NCI-H146 treated with DMSO at 0.1 percent for 48 hours (cell line): Measurements from ENCODE around the gene TMEM271.

ENCODE experiments used
- DNase-seq: peaks from one replicate; lab custom pipeline; 2025; ENCODE audit not compliant: unreplicated experiment; lab: John Stamatoyannopoulos, UW

The TMEM271 gene

DNA sequence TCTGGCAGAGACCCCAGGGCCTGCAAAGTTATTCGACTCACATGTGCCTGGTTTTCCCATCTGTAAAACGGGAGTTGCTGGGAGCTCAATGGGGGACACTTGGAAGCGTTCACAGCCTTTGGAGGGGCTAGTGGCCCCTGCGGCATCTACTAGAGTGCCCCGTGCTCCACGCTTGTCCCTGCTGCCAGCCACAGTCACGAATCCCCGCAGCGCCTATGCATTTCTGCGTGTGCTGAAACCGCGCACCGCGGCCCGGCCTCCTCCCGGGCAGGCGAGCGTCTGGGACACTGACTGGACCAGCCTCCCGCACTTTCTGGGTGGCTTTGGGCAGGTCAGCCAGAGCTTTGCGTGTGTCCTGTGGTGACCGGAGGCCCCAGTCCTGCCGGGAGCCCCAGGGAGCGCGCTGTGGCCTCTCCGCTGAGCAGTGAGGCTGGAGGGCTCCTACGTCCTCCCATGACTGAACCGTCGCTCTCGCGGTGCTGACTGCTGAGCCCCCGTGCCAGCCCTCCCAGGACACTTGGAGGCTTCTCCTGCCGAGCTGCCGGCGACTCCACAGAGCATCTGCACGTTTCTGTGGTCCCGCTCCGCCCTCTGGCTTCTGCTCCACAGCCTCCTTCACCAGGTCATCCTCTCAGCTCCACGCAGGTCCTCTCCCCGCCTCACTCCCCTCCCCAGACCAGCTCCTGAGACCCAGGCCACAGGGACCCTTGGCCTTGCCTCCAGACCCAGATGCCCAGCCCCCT lies 40.7 kb downstream of the TMEM271 start:
- no peak for DNase-seq

- no peak for DNase-seq
Measured at GRCh38 chr4:534576-535151, 41.4 kb downstream of the TMEM271 start.

- DNase-seq: no peak
Measured at GRCh38 chr4:534101-534575, 42.0 kb downstream of the TMEM271 start.

DNA sequence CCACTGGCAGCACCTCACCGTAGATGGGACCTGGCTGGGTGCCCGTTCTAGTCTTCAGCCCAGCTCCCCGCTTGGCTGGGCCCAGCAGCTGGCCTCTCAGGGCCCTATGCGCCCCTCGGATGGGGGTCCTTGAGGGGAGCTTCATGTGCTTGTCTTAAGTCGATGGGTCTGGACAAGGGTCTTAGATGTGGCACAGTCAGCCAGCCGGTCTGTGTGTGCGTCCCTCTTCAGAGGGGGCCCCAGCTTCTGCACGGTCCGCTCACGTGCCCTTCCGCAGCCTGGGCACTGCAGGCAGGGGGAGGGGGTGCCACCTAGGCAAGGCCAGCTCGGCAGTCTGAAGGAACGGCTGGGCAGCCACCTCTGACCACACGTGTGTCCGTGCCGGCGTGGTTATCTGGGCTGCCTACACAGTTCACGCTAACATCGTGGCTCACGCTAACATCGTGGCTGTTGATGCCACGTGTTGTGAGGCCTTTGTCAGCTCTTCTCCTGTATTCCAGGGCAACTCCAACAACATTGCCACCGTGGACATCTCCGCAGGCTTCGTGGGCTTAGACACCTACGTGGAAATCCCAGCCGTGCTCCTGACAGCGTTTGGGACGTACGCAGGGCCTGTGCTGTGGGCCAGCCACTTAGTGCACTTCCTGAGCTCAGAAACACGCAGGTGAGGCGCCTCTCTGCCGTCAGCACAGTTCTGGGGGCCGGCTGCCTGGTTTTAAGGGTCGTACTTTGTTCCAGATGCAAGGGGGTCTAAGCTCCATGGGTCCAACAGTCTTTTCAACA lies 42.6 kb downstream of the TMEM271 start:
- DNase-seq: no peak

DNA sequence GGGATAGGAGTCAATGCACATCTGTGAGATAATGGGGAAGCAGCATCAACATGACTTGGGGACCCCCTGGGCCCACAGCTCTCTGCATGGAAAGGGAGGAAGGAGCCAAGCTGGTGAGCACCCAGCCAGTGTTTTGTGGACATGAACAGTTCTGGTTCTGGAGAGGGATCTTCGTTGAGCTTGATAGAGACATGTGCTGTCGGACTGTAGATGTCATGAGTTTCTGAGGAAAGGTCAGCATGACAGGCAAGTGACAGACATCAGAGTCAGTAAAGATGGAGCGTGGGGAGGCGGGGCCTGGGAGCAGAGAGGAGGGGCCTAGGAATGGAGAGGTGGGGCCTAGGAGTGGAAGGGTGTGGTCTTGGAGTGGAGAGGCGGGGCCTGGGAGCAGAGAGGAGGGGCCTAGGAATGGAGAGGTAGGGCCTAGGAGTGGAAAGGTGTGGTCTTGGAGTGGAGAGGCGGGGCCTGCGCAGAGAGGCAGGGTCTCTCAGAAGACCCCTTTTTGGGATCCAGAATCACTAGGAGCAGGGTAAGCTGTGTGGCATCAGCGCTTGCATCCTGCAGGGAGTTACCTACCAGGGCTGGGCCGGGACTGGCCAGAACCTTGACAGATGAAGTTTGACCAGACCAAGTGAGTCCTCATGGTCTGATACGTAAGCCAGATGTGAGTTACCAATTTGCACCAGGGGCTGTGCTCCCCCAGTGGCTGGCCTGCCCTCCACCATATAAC lies 43.3 kb downstream of the TMEM271 start:
- no peak for DNase-seq

- no peak for DNase-seq
Measured at GRCh38 chr4:531721-532565, 44.2 kb downstream of the TMEM271 start.

- DNase-seq: no peak
Measured at GRCh38 chr4:531076-531475, 45.0 kb downstream of the TMEM271 start.

GRCh38 chr4:530017-530781 lies 45.9 kb downstream of the TMEM271 start:
- no peak for DNase-seq

DNA sequence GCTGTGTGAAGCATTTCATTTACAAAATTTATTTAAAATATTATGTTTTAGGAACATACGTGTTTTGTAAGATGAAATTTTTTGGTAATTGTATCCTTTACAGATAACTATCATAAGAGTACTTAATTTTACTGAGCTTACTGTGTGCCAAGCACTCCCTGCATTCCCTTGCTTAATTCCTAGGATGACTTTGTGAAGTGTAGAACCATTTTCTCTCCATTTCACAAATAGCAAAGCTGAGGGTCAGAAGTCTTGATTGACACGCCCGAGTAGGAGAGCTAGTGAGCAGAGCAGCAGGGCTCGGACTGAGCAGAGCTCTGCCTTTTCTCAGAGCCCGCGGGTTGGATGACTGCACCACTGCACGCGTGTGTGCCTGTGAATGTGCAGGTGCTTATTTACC lies 46.5 kb downstream of the TMEM271 start:
- DNase-seq: no peak

GRCh38 chr4:528835-529234 lies 47.3 kb downstream of the TMEM271 start:
- DNase-seq: no peak

DNA sequence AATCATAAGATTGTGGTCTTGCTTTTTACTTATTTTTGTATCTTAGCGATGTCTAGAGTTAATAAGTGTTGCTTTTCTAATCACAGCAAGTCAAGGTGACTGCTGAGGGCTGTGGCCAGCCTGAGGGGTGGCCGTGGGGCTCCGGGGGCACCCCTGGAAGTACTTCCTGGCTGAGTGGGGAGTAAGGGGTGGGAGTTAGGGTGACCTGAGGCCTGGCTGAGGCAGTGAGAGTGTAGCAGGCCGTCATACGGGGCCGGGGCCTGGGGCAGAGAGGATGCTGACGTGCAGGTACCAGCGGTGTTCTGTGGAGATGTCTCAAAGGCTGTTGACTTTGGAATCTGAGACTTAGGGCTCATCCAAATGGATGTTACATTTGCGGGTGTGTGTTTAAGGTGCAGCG lies 47.8 kb downstream of the TMEM271 start:
- no peak for DNase-seq

- no peak for DNase-seq
Measured at GRCh38 chr4:526971-527460, 49.1 kb downstream of the TMEM271 start.

- DNase-seq: no peak
Measured at GRCh38 chr4:526189-526909, 49.7 kb downstream of the TMEM271 start.

GRCh38 chr4:525660-526059 lies 50.4 kb downstream of the TMEM271 start:
- no peak for DNase-seq

DNA sequence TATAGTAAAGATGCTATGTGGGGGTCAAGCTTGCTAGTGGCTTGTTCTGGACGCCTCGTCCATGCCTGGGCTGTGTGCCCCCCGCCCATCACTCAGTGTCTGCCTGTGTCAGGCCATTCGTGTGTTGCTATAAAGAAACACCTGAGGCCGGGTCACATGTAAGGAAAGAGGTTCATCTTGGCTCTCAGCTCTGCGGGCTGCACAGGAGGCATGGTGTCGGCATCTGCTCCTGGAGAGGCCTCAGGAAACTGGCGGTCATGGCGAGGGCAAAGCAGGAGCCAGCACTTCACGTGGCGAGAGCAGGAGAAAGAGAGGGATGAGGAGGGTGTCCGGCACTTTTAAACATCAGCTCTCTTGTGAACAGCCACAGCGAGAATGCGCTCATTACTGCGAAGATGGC lies 51.9 kb downstream of the TMEM271 start:
- DNase-seq: no peak
